Ishikawa (cell line): ENCODE measurements around the gene CHST15.

Source experiments
- CEBPB ChIP-seq: IDR thresholded peaks from 2 replicates; pipeline ENCODE4 v1.6.1; 2012
- EP300 ChIP-seq: IDR thresholded peaks from 2 replicates; pipeline ENCODE4 v1.6.1; 2012; ENCODE audit warnings: borderline replicate concordance
- RAD21 ChIP-seq: IDR thresholded peaks from 2 replicates; pipeline ENCODE4 v1.6.1; 2012; ENCODE audit warnings: low read depth
- TAF1 ChIP-seq: IDR thresholded peaks from 2 replicates; pipeline ENCODE4 v1.6.1; 2012; ENCODE audit warnings: low read depth, mild to moderate bottlenecking
- TCF12 ChIP-seq: IDR thresholded peaks from 2 replicates; pipeline ENCODE4 v1.6.1; 2012; ENCODE audit warnings: low read depth
- TEAD4 ChIP-seq: IDR thresholded peaks from 2 replicates; pipeline ENCODE4 v1.6.1; 2012
- YY1 ChIP-seq: IDR thresholded peaks from 2 replicates; pipeline ENCODE4 v1.6.1; 2012; ENCODE audit warnings: low read depth
- TF ChIP-seq, protein P1 (sequence below): IDR thresholded peaks from 2 replicates; pipeline ENCODE4 v1.6.1; 2012
- TF ChIP-seq, protein P2 (sequence below): IDR thresholded peaks from 2 replicates; pipeline ENCODE4 v1.6.1; 2012
- TF ChIP-seq, protein P3 (sequence below): IDR thresholded peaks from 2 replicates; pipeline ENCODE4 v1.6.1; 2012; ENCODE audit warnings: low read depth, mild to moderate bottlenecking

DNA sequence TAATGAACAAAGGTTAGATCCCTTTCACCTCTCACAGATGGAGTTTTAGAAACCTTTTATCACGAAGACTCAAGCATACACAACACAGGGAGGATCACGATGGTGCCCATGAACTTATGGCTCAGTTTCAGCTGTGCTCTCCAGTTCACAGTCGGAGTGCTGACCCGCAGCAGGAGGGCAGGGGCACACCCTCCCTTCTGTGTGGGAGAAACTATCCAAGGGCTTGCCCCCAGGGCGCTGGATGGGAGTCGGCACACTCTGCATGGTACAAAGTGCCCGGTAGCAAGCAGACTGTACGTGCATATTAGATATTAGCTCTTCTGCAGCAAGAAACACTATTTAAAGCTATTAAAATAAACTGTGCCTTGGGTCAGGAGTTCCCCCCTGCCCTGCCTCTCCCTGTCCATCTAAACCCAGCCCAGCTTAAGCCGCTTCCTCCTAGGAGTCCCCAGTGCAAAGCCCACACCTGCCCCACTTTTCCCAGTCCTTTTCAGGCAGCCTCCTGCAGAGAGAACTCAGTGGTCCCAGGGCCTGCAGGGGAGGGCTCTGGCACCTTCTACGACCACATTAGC, 76.5 kb downstream of the CHST15 start:
- TF ChIP-seq TEAD4 (no peak), TAF1 (no peak), TCF12 (no peak), YY1 (no peak), CEBPB (no peak), RAD21 (no peak), EP300 (no peak)
- TF ChIP-seq, protein P1, sequence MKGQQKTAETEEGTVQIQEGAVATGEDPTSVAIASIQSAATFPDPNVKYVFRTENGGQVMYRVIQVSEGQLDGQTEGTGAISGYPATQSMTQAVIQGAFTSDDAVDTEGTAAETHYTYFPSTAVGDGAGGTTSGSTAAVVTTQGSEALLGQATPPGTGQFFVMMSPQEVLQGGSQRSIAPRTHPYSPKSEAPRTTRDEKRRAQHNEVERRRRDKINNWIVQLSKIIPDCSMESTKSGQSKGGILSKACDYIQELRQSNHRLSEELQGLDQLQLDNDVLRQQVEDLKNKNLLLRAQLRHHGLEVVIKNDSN: no peak
- TF ChIP-seq, protein P2, sequence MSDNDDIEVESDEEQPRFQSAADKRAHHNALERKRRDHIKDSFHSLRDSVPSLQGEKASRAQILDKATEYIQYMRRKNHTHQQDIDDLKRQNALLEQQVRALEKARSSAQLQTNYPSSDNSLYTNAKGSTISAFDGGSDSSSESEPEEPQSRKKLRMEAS: no peak
- TF ChIP-seq, protein P3, sequence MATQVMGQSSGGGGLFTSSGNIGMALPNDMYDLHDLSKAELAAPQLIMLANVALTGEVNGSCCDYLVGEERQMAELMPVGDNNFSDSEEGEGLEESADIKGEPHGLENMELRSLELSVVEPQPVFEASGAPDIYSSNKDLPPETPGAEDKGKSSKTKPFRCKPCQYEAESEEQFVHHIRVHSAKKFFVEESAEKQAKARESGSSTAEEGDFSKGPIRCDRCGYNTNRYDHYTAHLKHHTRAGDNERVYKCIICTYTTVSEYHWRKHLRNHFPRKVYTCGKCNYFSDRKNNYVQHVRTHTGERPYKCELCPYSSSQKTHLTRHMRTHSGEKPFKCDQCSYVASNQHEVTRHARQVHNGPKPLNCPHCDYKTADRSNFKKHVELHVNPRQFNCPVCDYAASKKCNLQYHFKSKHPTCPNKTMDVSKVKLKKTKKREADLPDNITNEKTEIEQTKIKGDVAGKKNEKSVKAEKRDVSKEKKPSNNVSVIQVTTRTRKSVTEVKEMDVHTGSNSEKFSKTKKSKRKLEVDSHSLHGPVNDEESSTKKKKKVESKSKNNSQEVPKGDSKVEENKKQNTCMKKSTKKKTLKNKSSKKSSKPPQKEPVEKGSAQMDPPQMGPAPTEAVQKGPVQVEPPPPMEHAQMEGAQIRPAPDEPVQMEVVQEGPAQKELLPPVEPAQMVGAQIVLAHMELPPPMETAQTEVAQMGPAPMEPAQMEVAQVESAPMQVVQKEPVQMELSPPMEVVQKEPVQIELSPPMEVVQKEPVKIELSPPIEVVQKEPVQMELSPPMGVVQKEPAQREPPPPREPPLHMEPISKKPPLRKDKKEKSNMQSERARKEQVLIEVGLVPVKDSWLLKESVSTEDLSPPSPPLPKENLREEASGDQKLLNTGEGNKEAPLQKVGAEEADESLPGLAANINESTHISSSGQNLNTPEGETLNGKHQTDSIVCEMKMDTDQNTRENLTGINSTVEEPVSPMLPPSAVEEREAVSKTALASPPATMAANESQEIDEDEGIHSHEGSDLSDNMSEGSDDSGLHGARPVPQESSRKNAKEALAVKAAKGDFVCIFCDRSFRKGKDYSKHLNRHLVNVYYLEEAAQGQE: no peak
